K562 (cell line): ENCODE results near the gene ZNF273. TPM values are rescaled to one million over a fixed set of nuclear protein-coding genes. Genes with fewer than 3 reads are reported as not detected.

Experiments used
- ATAC-seq: fragments of 200-7000 bp; cut with Tn5 transposase; 3 replicates; pipeline ENCODE4 v1.9.1; 2020; ENCODE audit warnings: moderate library complexity
- BruUV-seq: library from RNA; stranded (reverse); fragments of 400-500 nt; replicated peaks from 2 replicates; lab custom pipeline; 2021; lab: Mats Ljungman, UMichigan
- CTCF ChIA-PET: fragments of 300-600 bp; formaldehyde crosslinking; extraction: SDS; loops from one replicate; lab custom pipeline; 2021; ENCODE audit warnings: low intra/inter-chr PET ratio; lab: Yijun Ruan, JAX
- POLR2A ChIA-PET: fragments of 300-600, 350-650 bp; sonication (Branson Sonifier 250); formaldehyde crosslinking; extraction: SDS; loops from one replicate; lab custom pipeline; 2021; ENCODE audit warnings: antibody characterized with exemption, inconsistent platforms; lab: Yijun Ruan, JAX
- DNase-seq, 4 experiments: peaks; one replicate each; pipeline versions ENCODE4 v3.0.0 to v3.0.0-alpha.2; 2011 to 2018; ENCODE audit warnings: low spot score in 3 of 4, mixed read lengths in 3 of 4; ENCODE audit errors: extremely low read depth in 1 of 4
- FAIRE-seq: peaks from 2 replicates; lab custom pipeline; 2011; peaks lifted over from hg19 to GRCh38; lab: Jason Lieb, UNC
- H2AFZ ChIP-seq: 2 replicates; pipeline ENCODE4 v1.6.0; 2011; ENCODE audit warnings: low read depth, low read length, control low read depth, inconsistent platforms
- H3K27ac ChIP-seq: fragments of 200-600 bp; 3 replicates; pipeline ENCODE4 v1.8.0; 2011; ENCODE audit warnings: low read depth, mild to moderate bottlenecking, control low read depth, inconsistent platforms, low read length, moderate library complexity, mixed read lengths; ENCODE audit errors: extremely low read depth
- H3K27me3 ChIP-seq, 2 experiments: fragments of 300-600 bp in 1 of 2; 2 replicates in 1 of 2; 3 replicates in 1 of 2; pipeline versions ENCODE4 v1.6.0 to v1.8.0; 2011; ENCODE audit warnings: inconsistent platforms in 2 of 2, low read length in 2 of 2, mild to moderate bottlenecking in 1 of 2, mixed read lengths in 1 of 2, moderate library complexity in 1 of 2; ENCODE audit not compliant: control insufficient read depth in 2 of 2, insufficient read depth in 2 of 2
- H3K36me3 ChIP-seq: fragments of 300-600 bp; 3 replicates; pipeline ENCODE4 v1.8.0; 2011; ENCODE audit warnings: mild to moderate bottlenecking, low read length, inconsistent platforms; ENCODE audit not compliant: control insufficient read depth, insufficient read depth
- H3K4me1 ChIP-seq, 2 experiments: fragments of 200-600 bp in 1 of 2; replicated peaks in 1 of 2; 2 replicates in 1 of 2; 3 replicates in 1 of 2; pipeline versions ENCODE4 v1.5.1 to v1.8.0; 2011; ENCODE audit warnings: inconsistent platforms in 2 of 2, low read length in 2 of 2, mild to moderate bottlenecking in 1 of 2, mixed read lengths in 1 of 2, moderate library complexity in 1 of 2; ENCODE audit not compliant: control insufficient read depth in 2 of 2, insufficient read depth in 2 of 2
- H3K4me2 ChIP-seq: 2 replicates; pipeline ENCODE4 v1.6.1; 2011; ENCODE audit warnings: low read length, control low read depth, inconsistent platforms, mixed read lengths; ENCODE audit not compliant: insufficient read depth
- H3K4me3 ChIP-seq: fragments of 200-600 bp; sonication (generic), shearing (Covaris generic); 2 replicates; pipeline ENCODE4 v1.5.1; 2016; ENCODE audit warnings: control low read depth, inconsistent platforms
- H3K79me2 ChIP-seq: fragments of 200-600 bp; 3 replicates; pipeline ENCODE4 v1.8.0; 2011; ENCODE audit warnings: low read length, inconsistent platforms; ENCODE audit not compliant: control insufficient read depth, insufficient read depth
- H3K9ac ChIP-seq, 2 experiments: 2 replicates each; pipeline versions ENCODE4 v1.6.0 to v1.6.1; 2011; ENCODE audit warnings: low read depth in 2 of 2, low read length in 2 of 2, control low read depth in 1 of 2, inconsistent platforms in 1 of 2, mild to moderate bottlenecking in 1 of 2, mixed read lengths in 1 of 2; ENCODE audit not compliant: insufficient read depth in 1 of 2
- H3K9me1 ChIP-seq: one replicate; pipeline ENCODE4 v1.6.0; 2011; ENCODE audit warnings: inconsistent platforms, mild to moderate bottlenecking, low read length, moderate library complexity; ENCODE audit not compliant: control insufficient read depth, insufficient read depth
- H3K9me3 ChIP-seq: replicated peaks from 2 replicates; pipeline ENCODE4 v1.5.1; 2011; ENCODE audit warnings: low read depth, low read length, inconsistent platforms; ENCODE audit not compliant: control insufficient read depth, insufficient read depth
- H4K20me1 ChIP-seq: replicated peaks from 2 replicates; pipeline ENCODE4 v1.6.1; 2011; ENCODE audit warnings: low read length, inconsistent platforms, mixed read lengths; ENCODE audit not compliant: control insufficient read depth, insufficient read depth
- ZFP30 ChIP-seq: fragments of 250-450 bp; sonication (Bioruptor Pico); IDR thresholded peaks from 2 replicates; pipeline ENCODE4 v1.8.0; 2022; ENCODE audit warnings: moderate library complexity, mild to moderate bottlenecking, inconsistent platforms, borderline replicate concordance
- WGBS: fragments of 100-300 bp; shearing (Covaris generic); methylation state at CpG from one replicate; pipeline ENCODE4 v1.1.6; 2016; ENCODE audit warnings: low coverage, mixed read lengths; ENCODE audit not compliant: insufficient coverage; ENCODE audit errors: missing lambda C conversion rate; 5-methylcytosine and 5-hydroxymethylcytosine counted together
- in situ Hi-C: fragments of 300-500 bp; cut with MboI; formaldehyde crosslinking; loops from 4 replicates; pipeline ENCODE4 v1.15.0; 2018; ENCODE audit warnings: inconsistent platforms, mixed read lengths
- intact Hi-C: fragments of 100-400 bp; cut with micrococcal nuclease; formaldehyde crosslinking; loops from 2 replicates; pipeline ENCODE4 v1.14.2; 2022
- polyA plus RNA-seq, 8 experiments: library from polyadenylated mRNA; depleted of rRNA in 4 of 8; stranded (reverse) in 5 of 8; unstranded in 3 of 8; fragments of >200 nt; fragmentation: Nextera tagmentation in 2 of 8; fragmentation: Illumina TruSeq in 1 of 8; extraction: Ambion mirVana in 2 of 8; extraction: Trizol in 1 of 8; gene quantifications; 2 replicates each; pipeline versions ENCODE4 v1.2.1 to v1.2.3, GENCODE V29; 2011 to 2014; ENCODE audit warnings: inconsistent platforms in 1 of 8, missing spikeins in 1 of 8
- total RNA-seq, 7 experiments: library from RNA; depleted of rRNA in 6 of 7; stranded (reverse); fragments of >200 nt in 6 of 7; fragmentation: Illumina TruSeq in 2 of 7; extraction: Trizol in 2 of 7; gene quantifications; 2 replicates each; pipeline versions ENCODE4 v1.2.1 to v1.2.3, GENCODE V29; 2011 to 2021; ENCODE audit warnings: low replicate concordance in 1 of 7
- TF ChIP-seq, protein P1 (sequence below): fragments of 450-650 bp; formaldehyde crosslinking; conservative IDR thresholded peaks from 2 replicates; pipeline ENCODE4 v1.4.0; 2022; ENCODE audit warnings: mild to moderate bottlenecking, missing genetic modification characterization
- TF ChIP-seq, protein P2 (sequence below): sonication (generic); formaldehyde crosslinking; IDR thresholded peaks from 2 replicates; pipeline ENCODE4 v1.8.1; 2023; ENCODE audit warnings: mild to moderate bottlenecking, missing genetic modification reagents

ZNF273 gene
- total and polyA plus RNA-seq, 9 of the 15 experiments (the other 6 are each of a cell fraction or from before 2014, with no cell fraction given) = 13.3 to 37.0 (median 20.7) TPM

DNA sequence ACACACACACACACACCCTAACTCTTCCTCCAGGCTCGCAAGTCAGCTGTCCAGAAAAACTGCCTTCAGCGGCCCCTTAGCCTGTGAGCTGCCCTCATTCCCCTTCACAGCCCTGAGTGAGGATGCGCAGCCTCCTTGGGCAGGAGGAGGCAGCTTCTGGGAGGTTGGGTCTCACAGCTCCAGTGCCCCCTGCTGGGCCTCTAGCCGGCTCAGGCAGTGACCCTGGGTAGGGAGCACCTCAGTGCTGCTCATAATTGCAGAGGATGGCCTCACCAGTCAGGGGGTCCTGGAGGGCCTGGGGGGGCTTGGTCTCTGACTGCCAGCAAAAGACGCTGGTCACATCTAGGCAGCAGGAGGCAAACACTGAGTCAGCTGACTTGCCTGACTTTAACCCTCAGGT, 43.7 kb downstream of the ZNF273 start (continued):
- TF ChIP-seq, protein P1, sequence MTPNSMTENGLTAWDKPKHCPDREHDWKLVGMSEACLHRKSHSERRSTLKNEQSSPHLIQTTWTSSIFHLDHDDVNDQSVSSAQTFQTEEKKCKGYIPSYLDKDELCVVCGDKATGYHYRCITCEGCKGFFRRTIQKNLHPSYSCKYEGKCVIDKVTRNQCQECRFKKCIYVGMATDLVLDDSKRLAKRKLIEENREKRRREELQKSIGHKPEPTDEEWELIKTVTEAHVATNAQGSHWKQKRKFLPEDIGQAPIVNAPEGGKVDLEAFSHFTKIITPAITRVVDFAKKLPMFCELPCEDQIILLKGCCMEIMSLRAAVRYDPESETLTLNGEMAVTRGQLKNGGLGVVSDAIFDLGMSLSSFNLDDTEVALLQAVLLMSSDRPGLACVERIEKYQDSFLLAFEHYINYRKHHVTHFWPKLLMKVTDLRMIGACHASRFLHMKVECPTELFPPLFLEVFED (CRISPR knock-in tag) = no peak

DNA sequence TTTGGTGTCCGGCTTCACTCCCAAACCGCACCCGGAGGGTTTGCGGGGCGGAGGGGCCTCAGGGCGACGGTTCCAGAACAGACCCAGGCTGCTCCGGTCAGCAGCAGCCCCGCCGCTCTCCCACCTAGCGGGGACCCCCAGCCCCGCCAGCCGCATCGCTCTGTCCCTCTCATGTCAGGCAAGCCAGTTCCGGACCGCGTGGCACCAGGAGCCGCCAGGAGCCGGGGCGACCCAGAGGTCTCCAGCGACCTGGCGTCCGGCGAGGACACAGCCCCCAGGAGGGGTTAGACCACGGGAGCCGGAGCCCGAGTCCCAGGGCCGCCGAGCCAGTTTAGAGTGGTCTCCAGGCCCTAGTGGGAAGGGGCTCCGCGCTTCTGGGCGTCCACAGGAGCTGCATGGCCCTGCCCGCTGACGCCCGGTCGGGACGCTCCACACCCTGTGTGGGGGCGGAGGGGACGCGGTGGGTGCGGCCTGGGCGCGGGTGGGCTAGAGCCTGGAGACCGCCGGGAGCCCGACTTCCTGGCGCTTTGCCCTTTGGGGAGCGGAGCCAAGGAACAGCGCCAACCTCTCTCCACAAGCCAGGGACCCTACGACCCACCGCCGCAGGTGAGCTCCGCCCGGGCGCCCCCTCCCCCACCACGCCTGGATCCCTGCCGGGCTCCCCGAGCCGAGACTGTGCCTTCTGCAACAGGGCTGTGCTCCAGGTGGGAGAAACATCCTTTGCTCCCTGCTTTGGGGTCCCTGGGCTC, 44.4 kb downstream of the ZNF273 start:
- no peaks in the 10 kb centered on the region for H3K27me3 ChIP-seq
- peaks cover 21 to 40% of the 10 kb centered on the region in 2 experiments for H3K4me1 ChIP-seq
- peaks cover 23% of the 10 kb centered on the region for H3K9me3 ChIP-seq
- no peaks in the 10 kb centered on the region for H4K20me1 ChIP-seq
- POLR2A ChIA-PET = no interaction called here
- TF ChIP-seq, protein P2, sequence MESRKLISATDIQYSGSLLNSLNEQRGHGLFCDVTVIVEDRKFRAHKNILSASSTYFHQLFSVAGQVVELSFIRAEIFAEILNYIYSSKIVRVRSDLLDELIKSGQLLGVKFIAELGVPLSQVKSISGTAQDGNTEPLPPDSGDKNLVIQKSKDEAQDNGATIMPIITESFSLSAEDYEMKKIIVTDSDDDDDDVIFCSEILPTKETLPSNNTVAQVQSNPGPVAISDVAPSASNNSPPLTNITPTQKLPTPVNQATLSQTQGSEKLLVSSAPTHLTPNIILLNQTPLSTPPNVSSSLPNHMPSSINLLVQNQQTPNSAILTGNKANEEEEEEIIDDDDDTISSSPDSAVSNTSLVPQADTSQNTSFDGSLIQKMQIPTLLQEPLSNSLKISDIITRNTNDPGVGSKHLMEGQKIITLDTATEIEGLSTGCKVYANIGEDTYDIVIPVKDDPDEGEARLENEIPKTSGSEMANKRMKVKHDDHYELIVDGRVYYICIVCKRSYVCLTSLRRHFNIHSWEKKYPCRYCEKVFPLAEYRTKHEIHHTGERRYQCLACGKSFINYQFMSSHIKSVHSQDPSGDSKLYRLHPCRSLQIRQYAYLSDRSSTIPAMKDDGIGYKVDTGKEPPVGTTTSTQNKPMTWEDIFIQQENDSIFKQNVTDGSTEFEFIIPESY = 0 out of 2 replicates have a peak, but pooled peaks have one; percentile 31
- TF ChIP-seq ZFP30 (CRISPR knock-in tag) = no peak
- TF ChIP-seq, all 486 proteins: peak for 1
- FAIRE-seq (no peak), ATAC-seq (no peak), DNase-seq (no peak)
- Histone ChIP-seq H3K36me3 (no peaks in the 10 kb centered on the region), H3K27ac (no peak overlapping the region), H3K79me2 (no peaks in the 10 kb centered on the region), H3K4me2 (no peak overlapping the region), H3K4me3 (no peak overlapping the region), H3K9ac (no peak overlapping the region), H2AFZ (no peak overlapping the region), H3K9me1 (peaks cover 5% of the 10 kb centered on the region)
- in situ Hi-C loops (loop anchor here (5.0 kb wide), 1 partner anchor 275 kb away; no protein-coding TSS in a partner anchor), intact Hi-C loops (loop anchor here (5.0 kb wide), 2 partner anchors 45 to 310 kb away; partner anchors contain the start of gene ZNF273)
- BruUV-seq = no TSS peak
- WGBS = 91% methylated on average over 25 of the region's 59 CpGs
- CTCF ChIA-PET = no interaction called here
